ENCODE data around the gene CDC73.

Gene CDC73

GRCh38 chr1:193140254-193140653 is 18.4 kb downstream of the CDC73 start:
- TF ChIP-seq CTCF (IDR thresholded peaks at IDR 0.05; ENCODE audit: borderline replicate concordance, control extremely low read depth, extremely low read depth, insufficient read depth, missing control alignments): no peak
- in situ Hi-C loops (cut with MboI; ENCODE audit: low sequenced_read_pairs, unreplicated experiment): no loop called here

GRCh38 chr1:193141804-193142203 is 20.0 kb downstream of the CDC73 start:
- in situ Hi-C loops (cut with MboI; ENCODE audit: low sequenced_read_pairs, unreplicated experiment): no loop called here

More at GRCh38 chr1:193140254-193140653, 18.4 kb downstream of the CDC73 start:
- no peak for DNase-seq (ENCODE audit: low spot score)

GRCh38 chr1:193142409-193142808 is 20.6 kb downstream of the CDC73 start:
- no peak for TF ChIP-seq CTCF (IDR thresholded peaks at IDR 0.05; ENCODE audit: borderline replicate concordance, control extremely low read depth, extremely low read depth, insufficient read depth, missing control alignments)
- no peak for DNase-seq (ENCODE audit: low spot score)
- in situ Hi-C loops (cut with MboI; ENCODE audit: low sequenced_read_pairs, unreplicated experiment): no loop called here

More at GRCh38 chr1:193141804-193142203, 20.0 kb downstream of the CDC73 start:
- no peak for DNase-seq (ENCODE audit: low spot score)
- TF ChIP-seq CTCF (IDR thresholded peaks at IDR 0.05; ENCODE audit: borderline replicate concordance, control extremely low read depth, extremely low read depth, insufficient read depth, missing control alignments): no peak

DNA sequence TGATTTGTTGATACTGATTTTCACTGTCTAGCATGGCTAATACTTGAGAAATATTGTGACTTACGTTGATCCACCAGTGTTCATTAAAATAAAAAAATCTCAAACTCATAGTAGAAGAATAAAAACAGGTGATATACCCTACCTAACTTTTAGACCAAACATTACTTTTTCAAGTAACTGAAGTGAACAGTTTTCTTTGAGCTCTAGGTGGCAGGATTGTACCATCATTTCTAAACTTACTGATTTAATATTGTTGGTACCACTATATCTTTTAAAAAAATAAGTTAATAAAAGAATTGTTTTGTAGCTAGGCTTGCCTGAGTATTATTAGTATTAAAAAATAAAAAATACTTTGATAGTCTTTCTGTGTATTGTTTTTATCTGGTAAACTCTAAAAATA is 21.5 kb downstream of the CDC73 start:
- no peak for DNase-seq (ENCODE audit: low spot score)
- no peak for TF ChIP-seq CTCF (IDR thresholded peaks at IDR 0.05; ENCODE audit: borderline replicate concordance, control extremely low read depth, extremely low read depth, insufficient read depth, missing control alignments)
- in situ Hi-C loops (cut with MboI; ENCODE audit: low sequenced_read_pairs, unreplicated experiment): no loop called here

- no peak for TF ChIP-seq CTCF (IDR thresholded peaks at IDR 0.05; ENCODE audit: borderline replicate concordance, control extremely low read depth, extremely low read depth, insufficient read depth, missing control alignments)
- DNase-seq (ENCODE audit: low spot score): no peak
- in situ Hi-C loops (cut with MboI; ENCODE audit: low sequenced_read_pairs, unreplicated experiment): no loop called here
These were observed 22.6 kb downstream of the CDC73 start for GRCh38 chr1:193144361-193144938.

DNA sequence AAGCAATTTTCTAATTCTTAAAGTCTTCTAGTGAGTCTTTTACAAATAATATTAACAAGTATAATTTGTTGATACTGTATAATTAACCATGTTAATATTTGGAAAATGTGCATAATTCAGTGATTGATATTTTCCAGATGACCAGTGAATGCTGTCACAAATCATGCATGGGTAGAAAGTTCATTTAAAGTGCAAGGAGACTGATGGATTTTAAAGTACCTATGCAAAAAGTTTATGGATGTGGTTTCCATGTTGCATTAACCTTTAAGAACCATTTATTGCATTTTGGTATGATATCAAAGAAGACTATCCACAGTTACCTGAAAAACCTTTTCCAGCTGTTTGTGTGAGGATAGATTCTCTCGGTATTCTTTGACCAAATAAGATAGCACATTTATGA is 23.2 kb downstream of the CDC73 start:
- no peak for TF ChIP-seq CTCF (IDR thresholded peaks at IDR 0.05; ENCODE audit: borderline replicate concordance, control extremely low read depth, extremely low read depth, insufficient read depth, missing control alignments)
- in situ Hi-C loops (cut with MboI; ENCODE audit: low sequenced_read_pairs, unreplicated experiment): no loop called here
- DNase-seq (ENCODE audit: low spot score): no peak

All from GM13976 (cell line).